ENCODE results near the gene DHRS7. TPM values are rescaled to one million over a fixed set of nuclear protein-coding genes. Genes with fewer than 3 reads are reported as not detected.

The DHRS7 gene
- total and polyA plus RNA-seq, 10 of the 15 experiments (the other 5 are each of a cell fraction or from before 2014, with no cell fraction given) = 55.0 to 99.8 (median 62.2) TPM

- TF ChIP-seq ELK1 (IDR thresholded peaks at IDR 0.05; ENCODE audit: low read depth, low read length) (peak; percentile 42; the same call in 1 of the 2 replicates), ETV6 (conservative IDR thresholded peaks at IDR 0.05 in 1 of 2, IDR thresholded peaks at IDR 0.05 in 1 of 2; ENCODE audit: borderline replicate concordance in 1 of 2, low read depth in 1 of 2) (no peak), POLR2AphosphoS2 (IDR thresholded peaks at IDR 0.05; ENCODE audit: low read depth, low read length) (no peak), RFX5 (IDR thresholded peaks at IDR 0.05; ENCODE audit: low read depth, low read length) (no peak), CHD4 (IDR thresholded peaks at IDR 0.05) (no peak), GABPA (IDR thresholded peaks at IDR 0.05; ENCODE audit: low read depth) (no peak), SIN3A (IDR thresholded peaks at IDR 0.05; ENCODE audit: low read depth, low read length) (no peak), KAT2A (conservative IDR thresholded peaks at IDR 0.05; ENCODE audit: control insufficient read depth, low read depth, low read length) (no peak), TAF1 (IDR thresholded peaks at IDR 0.05; ENCODE audit: borderline replicate concordance, low read depth, low read length) (peak; percentile 56; the same call in 1 of the 2 replicates), RUNX3 (IDR thresholded peaks at IDR 0.05; ENCODE audit: low read length) (no peak; the same call in 1 of the 2 replicates), KDM1A (IDR thresholded peaks at IDR 0.05; ENCODE audit: borderline replicate concordance) (no peak), TCF3 (IDR thresholded peaks at IDR 0.05; ENCODE audit: borderline replicate concordance, insufficient read depth, low read depth, low read length) (peak; percentile 60; the same call in 1 of the 2 replicates), ZNF622 (IDR thresholded peaks at IDR 0.05) (no peak), ATF2 (IDR thresholded peaks at IDR 0.05; ENCODE audit: low read length) (no peak)
- TF ChIP-seq, protein P1, sequence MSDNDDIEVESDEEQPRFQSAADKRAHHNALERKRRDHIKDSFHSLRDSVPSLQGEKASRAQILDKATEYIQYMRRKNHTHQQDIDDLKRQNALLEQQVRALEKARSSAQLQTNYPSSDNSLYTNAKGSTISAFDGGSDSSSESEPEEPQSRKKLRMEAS (IDR thresholded peaks at IDR 0.05; ENCODE audit: low read depth, low read length) = no peak; the same call in 1 of the 2 replicates
These were observed at the start of gene DHRS7 (continued) for GRCh38 chr14:60164712-60165546.

Measured in GM12878 (cell line).